HG03103 (cell line): ENCODE results near the gene ARHGAP25.

Experiments used
- ATAC-seq: cut with Tn5 transposase; IDR thresholded peaks from one replicate; pipeline ENCODE4 v1.9.1; 2021; ENCODE audit warnings: low read depth; ENCODE audit not compliant: unreplicated experiment

Gene ARHGAP25

GRCh38 chr2:68734688-68735525 lies at the start of gene ARHGAP25:
Gene ARHGAP25 (plus strand): TSS chr2:68734811. CDS start chr2:68735200, 389 bp downstream.
- ATAC-seq = peak; percentile 59

- ATAC-seq = no peak
Observed at GRCh38 chr2:68686178-68686577, 48.4 kb upstream of the ARHGAP25 start.

DNA sequence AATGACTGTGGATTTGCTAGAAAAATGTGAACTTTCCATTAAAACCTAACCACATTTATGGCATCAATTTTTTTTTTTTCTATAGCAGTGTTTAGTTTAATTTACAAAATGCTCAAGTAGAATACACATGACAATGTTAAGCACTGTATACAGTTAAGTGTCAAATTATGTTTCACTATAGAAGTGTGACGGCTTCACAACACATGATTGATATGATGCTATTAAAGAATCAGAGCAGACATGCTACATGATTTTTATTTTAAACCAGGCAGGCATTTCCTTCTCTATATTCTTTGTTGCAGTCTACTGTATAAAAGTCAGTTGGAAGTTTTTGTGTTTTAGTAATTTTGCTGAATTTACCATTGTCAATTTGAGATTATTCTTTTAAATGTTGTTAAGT lies 47.6 kb upstream of the ARHGAP25 start:
- no peak for ATAC-seq

GRCh38 chr2:68689553-68690537 lies 44.8 kb upstream of the ARHGAP25 start:
- ATAC-seq = peak; percentile 81

DNA sequence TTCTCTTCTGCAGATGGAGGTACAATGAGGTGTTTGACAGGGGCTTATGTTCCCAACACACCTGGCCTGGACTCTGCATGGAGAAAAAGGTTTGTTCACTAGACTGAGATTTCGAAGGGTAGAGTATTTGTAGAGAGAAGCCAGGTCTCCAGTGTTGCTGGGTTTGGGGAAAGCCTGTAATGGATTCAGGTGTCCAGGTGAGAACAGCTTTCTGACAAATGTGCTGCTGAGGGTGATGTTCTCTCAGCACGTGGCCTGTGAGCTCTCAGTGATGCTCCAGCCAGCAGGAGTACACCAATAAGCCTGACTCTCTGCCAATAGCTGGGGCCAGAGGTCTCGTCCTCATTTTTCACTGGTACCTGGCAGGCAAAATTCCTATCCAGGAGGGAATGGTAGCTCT lies 43.8 kb upstream of the ARHGAP25 start:
- ATAC-seq = no peak

DNA sequence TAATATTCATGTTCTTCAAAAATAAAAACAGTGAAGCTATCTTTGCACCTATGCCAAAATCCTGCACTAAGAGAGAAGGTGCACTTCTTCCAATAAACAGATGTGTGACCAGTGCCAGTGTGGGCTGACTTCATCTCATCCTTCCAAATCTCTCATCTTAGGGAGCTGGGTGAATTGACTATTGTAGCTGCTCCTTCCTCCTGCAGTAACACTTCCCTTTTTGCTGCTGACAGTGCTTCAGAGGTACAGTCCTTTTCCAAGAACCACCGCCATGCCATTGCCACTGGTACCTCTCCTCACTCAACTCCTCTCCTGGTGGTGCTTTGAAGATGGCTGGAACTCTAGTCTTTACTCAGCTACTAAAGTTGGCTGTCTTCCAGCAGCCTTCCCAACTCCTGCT lies 42.1 kb upstream of the ARHGAP25 start:
- ATAC-seq = no peak

- no peak for ATAC-seq
Observed at GRCh38 chr2:68693951-68694350, 40.7 kb upstream of the ARHGAP25 start.

DNA sequence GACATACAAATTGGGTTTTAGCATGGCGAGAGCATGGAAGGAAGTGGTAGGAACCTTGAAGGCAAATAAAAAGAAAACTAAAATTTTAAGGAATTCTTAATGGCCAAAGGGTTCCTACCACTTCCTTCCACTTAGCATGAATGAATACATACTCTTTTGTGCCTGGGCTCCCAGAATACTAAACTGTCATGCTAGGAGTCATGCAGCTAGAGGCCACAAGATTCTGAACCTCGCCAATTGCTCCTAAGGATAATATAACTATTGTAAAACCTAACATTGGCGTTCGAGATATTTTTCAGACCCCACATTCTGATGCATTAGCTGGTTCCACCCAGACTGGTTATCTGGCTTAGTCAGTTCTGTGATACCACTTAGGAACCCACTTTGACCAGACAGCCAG lies 38.6 kb upstream of the ARHGAP25 start:
- no peak for ATAC-seq

DNA sequence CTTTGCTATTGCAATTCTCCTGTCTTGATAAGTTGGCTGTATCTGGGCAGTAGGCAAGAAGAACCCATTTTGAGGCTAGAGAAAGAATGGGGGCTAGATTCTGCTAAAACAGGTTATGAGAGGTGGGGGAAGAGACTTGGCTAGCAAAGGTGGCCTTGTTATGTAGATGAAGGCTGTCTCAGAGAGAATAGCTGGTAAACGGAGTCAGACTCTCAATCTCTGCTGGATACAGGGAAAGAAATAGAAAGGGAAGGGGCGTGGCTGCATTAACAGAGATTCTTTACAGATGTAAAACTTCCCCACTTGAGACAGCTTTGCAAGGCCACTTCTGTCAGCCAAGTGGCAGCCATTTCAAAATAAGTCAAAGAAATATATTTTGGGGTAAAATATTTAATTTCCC lies 38.1 kb upstream of the ARHGAP25 start:
- ATAC-seq = no peak

- ATAC-seq = no peak
Observed at GRCh38 chr2:68698567-68699377, 35.8 kb upstream of the ARHGAP25 start.

DNA sequence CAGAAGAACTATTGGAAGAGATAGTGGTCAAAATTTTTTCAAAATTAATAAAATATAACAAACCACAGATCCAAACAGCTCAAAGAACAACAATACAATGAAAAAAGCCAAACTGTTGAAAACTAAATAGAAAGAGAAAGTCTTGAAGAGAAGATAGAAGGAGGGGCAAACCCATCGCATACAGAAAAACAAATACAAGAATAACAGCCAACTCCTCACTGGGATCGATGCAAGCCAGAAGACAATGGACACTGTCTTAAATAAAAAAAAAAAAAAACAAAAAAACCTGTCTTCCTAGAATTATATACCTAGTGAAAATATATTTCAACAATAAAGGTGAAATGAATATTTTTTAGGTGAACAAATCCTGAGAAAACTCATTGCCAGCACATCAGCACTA lies 34.1 kb upstream of the ARHGAP25 start:
- no peak for ATAC-seq

GRCh38 chr2:68706637-68707036 lies 28.0 kb upstream of the ARHGAP25 start:
- no peak for ATAC-seq

- ATAC-seq = no peak
Observed at GRCh38 chr2:68708629-68709028, 26.0 kb upstream of the ARHGAP25 start.

GRCh38 chr2:68709421-68709911 lies 25.1 kb upstream of the ARHGAP25 start:
- ATAC-seq = no peak

DNA sequence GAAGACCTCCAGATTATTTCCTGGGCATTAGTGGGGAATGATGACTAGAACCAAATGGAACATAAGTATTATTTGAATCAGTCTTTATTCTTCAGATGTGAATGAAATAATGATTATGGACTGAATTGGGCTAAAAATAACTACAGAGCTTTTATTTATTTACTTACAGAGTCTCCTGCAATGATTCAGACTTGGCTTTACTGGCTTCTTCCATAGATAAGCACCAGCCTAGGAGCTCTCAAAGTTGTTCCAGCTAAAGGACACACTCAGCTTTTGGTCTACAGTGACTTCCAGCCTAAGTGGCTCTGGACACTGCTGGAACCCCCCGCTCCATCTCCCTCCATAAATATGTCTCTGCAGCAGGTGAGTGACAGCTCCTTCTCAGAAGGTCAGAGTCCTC lies 24.3 kb upstream of the ARHGAP25 start:
- ATAC-seq = no peak

DNA sequence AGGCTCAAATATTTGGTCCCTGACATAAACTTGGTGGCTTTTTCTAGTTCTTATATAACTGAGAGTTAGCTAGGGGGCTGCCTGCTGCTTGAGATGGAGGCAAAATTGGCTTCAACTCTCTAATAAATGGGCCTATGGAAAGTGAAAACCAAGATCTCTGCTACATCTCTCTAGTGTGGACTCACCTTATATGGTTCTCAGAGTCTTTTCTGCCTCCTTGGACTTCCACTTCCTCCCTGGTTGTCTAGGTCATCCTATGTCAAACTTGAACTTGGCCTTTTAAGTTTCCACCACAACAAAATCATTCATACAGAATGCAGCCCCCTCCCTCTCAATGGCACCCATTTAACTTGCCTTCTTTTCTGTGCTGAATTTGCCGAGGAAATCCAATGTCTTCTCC lies 23.9 kb upstream of the ARHGAP25 start:
- peak; percentile 35 for ATAC-seq

- peak; percentile 78 for ATAC-seq
Observed at GRCh38 chr2:68714866-68715265, 19.7 kb upstream of the ARHGAP25 start.

GRCh38 chr2:68715353-68716041 lies 19.1 kb upstream of the ARHGAP25 start:
- peak; percentile 55 for ATAC-seq

GRCh38 chr2:68716604-68717304 lies 17.9 kb upstream of the ARHGAP25 start:
- ATAC-seq = no peak
